NCI-H748 (cell line): ENCODE results near the gene SULT4A1.

Source experiments
- DNase-seq: peaks from one replicate; lab custom pipeline; 2025; ENCODE audit not compliant: unreplicated experiment; lab: John Stamatoyannopoulos, UW

SULT4A1 gene

GRCh38 chr22:43845981-43846380 is 16.3 kb downstream of the SULT4A1 start:
- no peak for DNase-seq

GRCh38 chr22:43844560-43845545 is 17.5 kb downstream of the SULT4A1 start:
- no peak for DNase-seq

- no peak for DNase-seq
Measured at GRCh38 chr22:43843783-43844530, 18.4 kb downstream of the SULT4A1 start.

- DNase-seq: no peak
Measured at GRCh38 chr22:43841742-43842141, 20.6 kb downstream of the SULT4A1 start.

GRCh38 chr22:43840851-43841250 is 21.5 kb downstream of the SULT4A1 start:
- no peak for DNase-seq

GRCh38 chr22:43840431-43840830 is 21.9 kb downstream of the SULT4A1 start:
- no peak for DNase-seq

- DNase-seq: no peak
Measured at GRCh38 chr22:43839781-43840180, 22.5 kb downstream of the SULT4A1 start.

GRCh38 chr22:43838571-43839307 is 23.6 kb downstream of the SULT4A1 start:
- no peak for DNase-seq

- DNase-seq: no peak
Measured at GRCh38 chr22:43838161-43838560, 24.2 kb downstream of the SULT4A1 start.

- no peak for DNase-seq
Measured at GRCh38 chr22:43837666-43838065, 24.6 kb downstream of the SULT4A1 start.

- no peak for DNase-seq
Measured at GRCh38 chr22:43835736-43836135, 26.6 kb downstream of the SULT4A1 start.

- DNase-seq: no peak
Measured at GRCh38 chr22:43835166-43835565, 27.1 kb downstream of the SULT4A1 start.

- no peak for DNase-seq
Measured at GRCh38 chr22:43833286-43834240, 28.8 kb downstream of the SULT4A1 start.

- DNase-seq: no peak
Measured at GRCh38 chr22:43832393-43833265, 29.7 kb downstream of the SULT4A1 start.

- no peak for DNase-seq
Measured at GRCh38 chr22:43831561-43832392, 30.5 kb downstream of the SULT4A1 start.

- DNase-seq: no peak
Measured at GRCh38 chr22:43830931-43831560, 31.3 kb downstream of the SULT4A1 start.

- DNase-seq: no peak
Measured at GRCh38 chr22:43829904-43830851, 32.1 kb downstream of the SULT4A1 start.
